K562 (cell line): ENCODE data around the gene PDCL3. TPM values are rescaled to one million over a fixed set of nuclear protein-coding genes. Genes with fewer than 3 reads are reported as not detected.

Source experiments
- ATAC-seq: fragments of 200-7000 bp; cut with Tn5 transposase; 3 replicates; pipeline ENCODE4 v1.9.1; 2020; ENCODE audit warnings: moderate library complexity
- BruUV-seq: library from RNA; stranded (reverse); fragments of 400-500 nt; replicated peaks from 2 replicates; lab custom pipeline; 2021; lab: Mats Ljungman, UMichigan
- CTCF ChIA-PET: fragments of 300-600 bp; formaldehyde crosslinking; extraction: SDS; loops from one replicate; lab custom pipeline; 2021; ENCODE audit warnings: low intra/inter-chr PET ratio; lab: Yijun Ruan, JAX
- POLR2A ChIA-PET: fragments of 300-600, 350-650 bp; sonication (Branson Sonifier 250); formaldehyde crosslinking; extraction: SDS; loops from one replicate; lab custom pipeline; 2021; ENCODE audit warnings: antibody characterized with exemption, inconsistent platforms; lab: Yijun Ruan, JAX
- DNase-seq, 4 experiments: peaks; one replicate each; pipeline versions ENCODE4 v3.0.0 to v3.0.0-alpha.2; 2011 to 2018; ENCODE audit warnings: low spot score in 3 of 4, mixed read lengths in 3 of 4; ENCODE audit errors: extremely low read depth in 1 of 4
- FAIRE-seq: peaks from 2 replicates; lab custom pipeline; 2011; peaks lifted over from hg19 to GRCh38; lab: Jason Lieb, UNC
- H2AFZ ChIP-seq: 2 replicates; pipeline ENCODE4 v1.6.0; 2011; ENCODE audit warnings: low read depth, low read length, control low read depth, inconsistent platforms
- H3K27ac ChIP-seq: fragments of 200-600 bp; 3 replicates; pipeline ENCODE4 v1.8.0; 2011; ENCODE audit warnings: low read depth, mild to moderate bottlenecking, control low read depth, inconsistent platforms, low read length, moderate library complexity, mixed read lengths; ENCODE audit errors: extremely low read depth
- H3K27me3 ChIP-seq, 2 experiments: fragments of 300-600 bp in 1 of 2; 2 replicates in 1 of 2; 3 replicates in 1 of 2; pipeline versions ENCODE4 v1.6.0 to v1.8.0; 2011; ENCODE audit warnings: inconsistent platforms in 2 of 2, low read length in 2 of 2, mild to moderate bottlenecking in 1 of 2, mixed read lengths in 1 of 2, moderate library complexity in 1 of 2; ENCODE audit not compliant: control insufficient read depth in 2 of 2, insufficient read depth in 2 of 2
- H3K36me3 ChIP-seq: fragments of 300-600 bp; 3 replicates; pipeline ENCODE4 v1.8.0; 2011; ENCODE audit warnings: mild to moderate bottlenecking, low read length, inconsistent platforms; ENCODE audit not compliant: control insufficient read depth, insufficient read depth
- H3K4me1 ChIP-seq, 2 experiments: fragments of 200-600 bp in 1 of 2; replicated peaks in 1 of 2; 2 replicates in 1 of 2; 3 replicates in 1 of 2; pipeline versions ENCODE4 v1.5.1 to v1.8.0; 2011; ENCODE audit warnings: inconsistent platforms in 2 of 2, low read length in 2 of 2, mild to moderate bottlenecking in 1 of 2, mixed read lengths in 1 of 2, moderate library complexity in 1 of 2; ENCODE audit not compliant: control insufficient read depth in 2 of 2, insufficient read depth in 2 of 2
- H3K4me2 ChIP-seq: 2 replicates; pipeline ENCODE4 v1.6.1; 2011; ENCODE audit warnings: low read length, control low read depth, inconsistent platforms, mixed read lengths; ENCODE audit not compliant: insufficient read depth
- H3K4me3 ChIP-seq: fragments of 200-600 bp; sonication (generic), shearing (Covaris generic); 2 replicates; pipeline ENCODE4 v1.5.1; 2016; ENCODE audit warnings: control low read depth, inconsistent platforms
- H3K79me2 ChIP-seq: fragments of 200-600 bp; 3 replicates; pipeline ENCODE4 v1.8.0; 2011; ENCODE audit warnings: low read length, inconsistent platforms; ENCODE audit not compliant: control insufficient read depth, insufficient read depth
- H3K9ac ChIP-seq, 2 experiments: 2 replicates each; pipeline versions ENCODE4 v1.6.0 to v1.6.1; 2011; ENCODE audit warnings: low read depth in 2 of 2, low read length in 2 of 2, control low read depth in 1 of 2, inconsistent platforms in 1 of 2, mild to moderate bottlenecking in 1 of 2, mixed read lengths in 1 of 2; ENCODE audit not compliant: insufficient read depth in 1 of 2
- H3K9me1 ChIP-seq: one replicate; pipeline ENCODE4 v1.6.0; 2011; ENCODE audit warnings: inconsistent platforms, mild to moderate bottlenecking, low read length, moderate library complexity; ENCODE audit not compliant: control insufficient read depth, insufficient read depth
- H3K9me3 ChIP-seq: replicated peaks from 2 replicates; pipeline ENCODE4 v1.5.1; 2011; ENCODE audit warnings: low read depth, low read length, inconsistent platforms; ENCODE audit not compliant: control insufficient read depth, insufficient read depth
- H4K20me1 ChIP-seq: replicated peaks from 2 replicates; pipeline ENCODE4 v1.6.1; 2011; ENCODE audit warnings: low read length, inconsistent platforms, mixed read lengths; ENCODE audit not compliant: control insufficient read depth, insufficient read depth
- ARID3B ChIP-seq: fragments of 250-450 bp; sonication (Bioruptor Pico); IDR thresholded peaks from 2 replicates; pipeline ENCODE4 v1.4.0; 2020; ENCODE audit warnings: borderline replicate concordance
- BMI1 ChIP-seq: fragments of 150-350 bp; IDR thresholded peaks from 2 replicates; pipeline ENCODE4 v1.6.1; 2014; ENCODE audit warnings: low read length
- CBFB ChIP-seq: sonication (generic); formaldehyde crosslinking; IDR thresholded peaks from 2 replicates; pipeline ENCODE4 v1.4.0; 2020; ENCODE audit warnings: mild to moderate bottlenecking, missing genetic modification reagents
- CBX2 ChIP-seq: fragments of 200-600 bp; sonication (generic); IDR thresholded peaks from one replicate; pipeline ENCODE4 v1.6.1; 2012; ENCODE audit warnings: mild to moderate bottlenecking, low read length, inconsistent platforms; ENCODE audit not compliant: insufficient read depth, poor library complexity, severe bottlenecking
- DIDO1 ChIP-seq: fragments of 450-650 bp; IDR thresholded peaks from 2 replicates; pipeline ENCODE4 v1.6.1; 2016; ENCODE audit warnings: low read depth, missing biosample characterization, missing genetic modification characterization
- ERF ChIP-seq: fragments of 450-650 bp; formaldehyde crosslinking; IDR thresholded peaks from 2 replicates; pipeline ENCODE4 v1.4.0; 2020; ENCODE audit warnings: mild to moderate bottlenecking, mixed read lengths
- GABPB2 ChIP-seq: fragments of 250-450 bp; sonication (Bioruptor Pico); conservative IDR thresholded peaks from 2 replicates; pipeline ENCODE4 v1.5.1; 2021; ENCODE audit warnings: mild to moderate bottlenecking
- HOMEZ ChIP-seq: fragments of 250-450 bp; sonication (Bioruptor Pico); IDR thresholded peaks from 2 replicates; pipeline ENCODE4 v1.4.0; 2020; ENCODE audit warnings: mild to moderate bottlenecking, moderate library complexity
- IRF9 ChIP-seq: fragments of 450-650 bp; IDR thresholded peaks from 2 replicates; pipeline ENCODE4 v1.6.1; 2016; ENCODE audit warnings: missing biosample characterization, missing genetic modification characterization
- MAFG ChIP-seq: fragments of 450-650 bp; conservative IDR thresholded peaks from 2 replicates; pipeline ENCODE4 v1.6.1; 2016; ENCODE audit warnings: missing genetic modification characterization, missing compliant biosample characterization
- MXI1 ChIP-seq: IDR thresholded peaks from 2 replicates; pipeline ENCODE4 v1.6.1; 2011; ENCODE audit warnings: low read depth, mild to moderate bottlenecking, improper control_type of control experiment, low read length
- ZKSCAN1 ChIP-seq: fragments of 150-350 bp; IDR thresholded peaks from 2 replicates; pipeline ENCODE4 v1.6.1; 2016; ENCODE audit warnings: low read depth, low read length
- ZNF174 ChIP-seq: fragments of 250-450 bp; sonication (Bioruptor Pico); IDR thresholded peaks from 2 replicates; pipeline ENCODE4 v1.4.0; 2020; ENCODE audit warnings: mild to moderate bottlenecking
- ZNF740 ChIP-seq, 3 experiments: fragments of 200-800 bp in 1 of 3; sonication (Bioruptor generic) in 1 of 3; sonication (generic) in 1 of 3; formaldehyde crosslinking in 1 of 3; IDR thresholded peaks; 2 replicates each; pipeline versions ENCODE4 v1.6.1 to v1.8.0; 2016 to 2022; ENCODE audit warnings: mild to moderate bottlenecking in 2 of 3, missing compliant biosample characterization in 2 of 3, missing genetic modification characterization in 2 of 3, missing genetic modification reagents in 1 of 3
- WGBS: fragments of 100-300 bp; shearing (Covaris generic); methylation state at CpG from one replicate; pipeline ENCODE4 v1.1.6; 2016; ENCODE audit warnings: low coverage, mixed read lengths; ENCODE audit not compliant: insufficient coverage; ENCODE audit errors: missing lambda C conversion rate; 5-methylcytosine and 5-hydroxymethylcytosine counted together
- in situ Hi-C: fragments of 300-500 bp; cut with MboI; formaldehyde crosslinking; loops from 4 replicates; pipeline ENCODE4 v1.15.0; 2018; ENCODE audit warnings: inconsistent platforms, mixed read lengths
- intact Hi-C: fragments of 100-400 bp; cut with micrococcal nuclease; formaldehyde crosslinking; loops from 2 replicates; pipeline ENCODE4 v1.14.2; 2022
- polyA plus RNA-seq, 8 experiments: library from polyadenylated mRNA; depleted of rRNA in 4 of 8; stranded (reverse) in 5 of 8; unstranded in 3 of 8; fragments of >200 nt; fragmentation: Nextera tagmentation in 2 of 8; fragmentation: Illumina TruSeq in 1 of 8; extraction: Ambion mirVana in 2 of 8; extraction: Trizol in 1 of 8; gene quantifications; 2 replicates each; pipeline versions ENCODE4 v1.2.1 to v1.2.3, GENCODE V29; 2011 to 2014; ENCODE audit warnings: inconsistent platforms in 1 of 8, missing spikeins in 1 of 8
- total RNA-seq, 7 experiments: library from RNA; depleted of rRNA in 6 of 7; stranded (reverse); fragments of >200 nt in 6 of 7; fragmentation: Illumina TruSeq in 2 of 7; extraction: Trizol in 2 of 7; gene quantifications; 2 replicates each; pipeline versions ENCODE4 v1.2.1 to v1.2.3, GENCODE V29; 2011 to 2021; ENCODE audit warnings: low replicate concordance in 1 of 7
- TF ChIP-seq, protein P1 (sequence below): fragments of 450-650 bp; formaldehyde crosslinking; IDR thresholded peaks from 2 replicates; pipeline ENCODE4 v1.4.0; 2020; ENCODE audit warnings: mild to moderate bottlenecking, moderate library complexity

Gene PDCL3
- total and polyA plus RNA-seq, 9 of the 15 experiments (the other 6 are each of a cell fraction or from before 2014, with no cell fraction given), result 16.6 to 76.7 (median 26.9) TPM

- no peak for ATAC-seq
- no peak overlapping the region for H3K9ac ChIP-seq
- no peaks in the 10 kb centered on the region for H3K9me1 ChIP-seq
- 0% methylated on average over 4 of the region's 4 CpGs for WGBS
- no peak for FAIRE-seq
- H3K4me1 ChIP-seq, result no peaks in the 10 kb centered on the region; a peak in 1 of 5 replicates
- no TSS peak for BruUV-seq
- no peak for DNase-seq
- intact Hi-C loops (no loop called here), in situ Hi-C loops (no loop called here)
- H3K79me2 ChIP-seq, result no peaks in the 10 kb centered on the region
- POLR2A ChIA-PET, result no interaction called here
- H3K36me3 ChIP-seq, result no peaks in the 10 kb centered on the region
- no peak overlapping the region for H2AFZ ChIP-seq
- H3K27me3 ChIP-seq, result peaks cover 17 to 62% of the 10 kb centered on the region in 2 experiments
- no peaks in the 10 kb centered on the region for H4K20me1 ChIP-seq
- no peak overlapping the region for H3K27ac ChIP-seq
- H3K9me3 ChIP-seq, result no peaks in the 10 kb centered on the region
- H3K4me2 ChIP-seq, result no peak overlapping the region
- no peak overlapping the region for H3K4me3 ChIP-seq
- TF ChIP-seq MXI1 (no peak), HOMEZ (CRISPR knock-in tag) (no peak), ZKSCAN1 (no peak), DIDO1 (tag) (no peak), ZNF740 (CRISPR knock-in tag; IDR thresholded peaks at IDR 0.05) (no peak), ZNF740 (tag; IDR thresholded peaks at IDR 0.05) (no peak), MAFG (tag) (no peak), IRF9 (tag) (no peak), ERF (CRISPR knock-in tag) (no peak), ARID3B (CRISPR knock-in tag) (no peak), CBFB (no peak), CBX2 (no peak), ZNF174 (CRISPR knock-in tag) (no peak), BMI1 (no peak), GABPB2 (CRISPR knock-in tag) (no peak)
- TF ChIP-seq, protein P1, sequence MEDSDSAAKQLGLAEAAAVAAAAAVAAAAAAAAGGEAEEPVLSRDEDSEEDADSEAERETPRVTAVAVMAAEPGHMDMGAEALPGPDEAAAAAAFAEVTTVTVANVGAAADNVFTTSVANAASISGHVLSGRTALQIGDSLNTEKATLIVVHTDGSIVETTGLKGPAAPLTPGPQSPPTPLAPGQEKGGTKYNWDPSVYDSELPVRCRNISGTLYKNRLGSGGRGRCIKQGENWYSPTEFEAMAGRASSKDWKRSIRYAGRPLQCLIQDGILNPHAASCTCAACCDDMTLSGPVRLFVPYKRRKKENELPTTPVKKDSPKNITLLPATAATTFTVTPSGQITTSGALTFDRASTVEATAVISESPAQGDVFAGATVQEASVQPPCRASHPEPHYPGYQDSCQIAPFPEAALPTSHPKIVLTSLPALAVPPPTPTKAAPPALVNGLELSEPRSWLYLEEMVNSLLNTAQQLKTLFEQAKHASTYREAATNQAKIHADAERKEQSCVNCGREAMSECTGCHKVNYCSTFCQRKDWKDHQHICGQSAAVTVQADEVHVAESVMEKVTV (CRISPR knock-in tag), result no peak
- TF ChIP-seq, all 486 proteins: peak for 0
- CTCF ChIA-PET, result no interaction called here
Observed at GRCh38 chr2:100624536-100624935, 61.7 kb downstream of the PDCL3 start.
